Measurements from ENCODE around the gene TMEM101.

DNA sequence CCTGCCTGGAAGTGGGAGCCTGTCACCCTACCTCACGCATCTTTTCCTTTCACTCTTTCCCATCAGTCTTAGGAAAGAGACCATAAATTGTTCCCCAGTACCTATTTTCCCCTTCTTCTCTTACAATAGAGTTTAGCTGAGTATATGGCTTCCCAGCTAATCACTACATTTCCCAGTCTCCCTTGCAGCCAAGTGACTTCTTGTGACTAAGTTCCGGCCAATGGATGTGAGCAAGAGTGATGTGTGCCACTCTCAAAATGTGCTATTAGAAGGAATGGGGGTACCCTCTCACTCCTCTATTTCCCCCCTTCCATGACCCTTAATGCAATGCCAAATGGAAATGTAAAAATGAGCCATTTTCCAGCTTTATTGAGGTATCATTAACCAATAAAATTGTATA lies 52.8 kb downstream of the TMEM101 start:
- TF ChIP-seq POLR2A (IDR thresholded peaks at IDR 0.05) (no peak), EP300 (IDR thresholded peaks at IDR 0.05) (no peak), POLR2AphosphoS5 (IDR thresholded peaks at IDR 0.05) (no peak)
- TF ChIP-seq, protein P1, sequence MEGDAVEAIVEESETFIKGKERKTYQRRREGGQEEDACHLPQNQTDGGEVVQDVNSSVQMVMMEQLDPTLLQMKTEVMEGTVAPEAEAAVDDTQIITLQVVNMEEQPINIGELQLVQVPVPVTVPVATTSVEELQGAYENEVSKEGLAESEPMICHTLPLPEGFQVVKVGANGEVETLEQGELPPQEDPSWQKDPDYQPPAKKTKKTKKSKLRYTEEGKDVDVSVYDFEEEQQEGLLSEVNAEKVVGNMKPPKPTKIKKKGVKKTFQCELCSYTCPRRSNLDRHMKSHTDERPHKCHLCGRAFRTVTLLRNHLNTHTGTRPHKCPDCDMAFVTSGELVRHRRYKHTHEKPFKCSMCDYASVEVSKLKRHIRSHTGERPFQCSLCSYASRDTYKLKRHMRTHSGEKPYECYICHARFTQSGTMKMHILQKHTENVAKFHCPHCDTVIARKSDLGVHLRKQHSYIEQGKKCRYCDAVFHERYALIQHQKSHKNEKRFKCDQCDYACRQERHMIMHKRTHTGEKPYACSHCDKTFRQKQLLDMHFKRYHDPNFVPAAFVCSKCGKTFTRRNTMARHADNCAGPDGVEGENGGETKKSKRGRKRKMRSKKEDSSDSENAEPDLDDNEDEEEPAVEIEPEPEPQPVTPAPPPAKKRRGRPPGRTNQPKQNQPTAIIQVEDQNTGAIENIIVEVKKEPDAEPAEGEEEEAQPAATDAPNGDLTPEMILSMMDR (IDR thresholded peaks at IDR 0.05), result no peak
